Jurkat, Clone E6-1 (cell line): ENCODE results near the gene FANCL.
"Not testable (repeated sequence)": the region's sequence is repeated elsewhere in the genome, so short reads cannot be mapped to it uniquely, and the experiment has no call there.

Source experiments
- DNase-seq: peaks from one replicate; pipeline ENCODE4 v3.0.0-alpha.2; 2011; ENCODE audit warnings: low read depth, low spot score
- H3K4me3 ChIP-seq: 2 replicates; pipeline ENCODE4 v1.5.1; 2011; ENCODE audit warnings: mild to moderate bottlenecking, low read length, control low read depth, moderate library complexity

The FANCL gene

GRCh38 chr2:58210951-58211568, 30.1 kb downstream of the FANCL start:
- H3K4me3 ChIP-seq, DNase-seq: not testable (repeated sequence)

GRCh38 chr2:58207189-58207588, 33.9 kb downstream of the FANCL start:
- no peak for DNase-seq
- no peak overlapping the region for H3K4me3 ChIP-seq

GRCh38 chr2:58206785-58207184, 34.3 kb downstream of the FANCL start:
- H3K4me3 ChIP-seq: no peak overlapping the region
- DNase-seq: no peak

GRCh38 chr2:58204195-58204959, 36.7 kb downstream of the FANCL start:
- H3K4me3 ChIP-seq: no peak overlapping the region
- no peak for DNase-seq

- no peak overlapping the region for H3K4me3 ChIP-seq
- DNase-seq: no peak
These were observed 38.1 kb downstream of the FANCL start for GRCh38 chr2:58203018-58203417.

GRCh38 chr2:58202404-58202803, 38.7 kb downstream of the FANCL start:
- DNase-seq: no peak
- H3K4me3 ChIP-seq: no peak overlapping the region

GRCh38 chr2:58197894-58198293, 43.2 kb downstream of the FANCL start:
- no peak overlapping the region for H3K4me3 ChIP-seq
- DNase-seq: no peak

- no peak for DNase-seq
- no peak overlapping the region for H3K4me3 ChIP-seq
These were observed 45.5 kb downstream of the FANCL start for GRCh38 chr2:58195662-58196061.

GRCh38 chr2:58194458-58194857, 46.7 kb downstream of the FANCL start:
- no peak for DNase-seq
- no peak overlapping the region for H3K4me3 ChIP-seq

GRCh38 chr2:58187022-58187421, 54.1 kb downstream of the FANCL start:
- H3K4me3 ChIP-seq, DNase-seq: not testable (repeated sequence)

GRCh38 chr2:58186501-58186900, 54.6 kb downstream of the FANCL start:
- H3K4me3 ChIP-seq: no peak overlapping the region
- no peak for DNase-seq

- no peak overlapping the region for H3K4me3 ChIP-seq
- DNase-seq: no peak
These were observed 58.6 kb downstream of the FANCL start for GRCh38 chr2:58182527-58182926.

GRCh38 chr2:58180635-58181034, 60.5 kb downstream of the FANCL start:
- DNase-seq: no peak
- H3K4me3 ChIP-seq: no peak overlapping the region

GRCh38 chr2:58180175-58180574, 61.0 kb downstream of the FANCL start:
- not testable (repeated sequence) for DNase-seq

GRCh38 chr2:58177187-58177586, 63.9 kb downstream of the FANCL start:
- DNase-seq, H3K4me3 ChIP-seq: not testable (repeated sequence)

More at GRCh38 chr2:58180175-58180574, 61.0 kb downstream of the FANCL start:
- H3K4me3 ChIP-seq: not testable (repeated sequence)

GRCh38 chr2:58171831-58172230, 69.3 kb downstream of the FANCL start:
- DNase-seq, H3K4me3 ChIP-seq: not testable (repeated sequence)

GRCh38 chr2:58170334-58170933, 70.7 kb downstream of the FANCL start:
- not testable (repeated sequence) for H3K4me3 ChIP-seq, DNase-seq

- DNase-seq, H3K4me3 ChIP-seq: not testable (repeated sequence)
These were observed 71.3 kb downstream of the FANCL start for GRCh38 chr2:58169845-58170244.

GRCh38 chr2:58168130-58168529, 73.0 kb downstream of the FANCL start:
- H3K4me3 ChIP-seq, DNase-seq: not testable (repeated sequence)

GRCh38 chr2:58163913-58164312, 77.2 kb downstream of the FANCL start:
- no peak for DNase-seq
- no peak overlapping the region for H3K4me3 ChIP-seq
